HG03280 (cell line): ENCODE results near the gene SDR42E1.
"Not testable (repeated sequence)": the region's sequence is repeated elsewhere in the genome, so short reads cannot be mapped to it uniquely, and the experiment has no call there.

ENCODE experiments used
- ATAC-seq: cut with Tn5 transposase; IDR thresholded peaks from one replicate; pipeline ENCODE4 v1.9.1; 2021; ENCODE audit warnings: mild to moderate bottlenecking, moderate library complexity; ENCODE audit not compliant: unreplicated experiment

SDR42E1 gene

DNA sequence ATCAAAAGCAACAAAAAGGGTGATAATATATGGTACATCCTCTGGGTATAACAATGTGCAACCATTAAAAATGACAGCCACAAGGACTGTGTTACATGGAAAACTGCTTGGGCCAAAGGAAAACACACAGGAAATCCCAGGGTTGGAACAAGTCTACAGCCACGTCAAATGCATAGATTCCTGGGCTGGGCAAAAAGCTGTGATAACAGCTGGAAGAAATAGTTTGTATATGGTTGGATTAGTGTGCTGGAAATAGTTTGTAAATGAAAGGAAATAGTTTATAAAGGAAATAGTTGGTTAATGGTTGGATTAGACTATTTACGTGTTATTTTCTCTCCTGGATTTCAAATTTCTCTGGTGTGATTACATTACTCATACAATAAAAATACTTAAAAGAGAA is 26.4 kb upstream of the SDR42E1 start:
- ATAC-seq: no peak

DNA sequence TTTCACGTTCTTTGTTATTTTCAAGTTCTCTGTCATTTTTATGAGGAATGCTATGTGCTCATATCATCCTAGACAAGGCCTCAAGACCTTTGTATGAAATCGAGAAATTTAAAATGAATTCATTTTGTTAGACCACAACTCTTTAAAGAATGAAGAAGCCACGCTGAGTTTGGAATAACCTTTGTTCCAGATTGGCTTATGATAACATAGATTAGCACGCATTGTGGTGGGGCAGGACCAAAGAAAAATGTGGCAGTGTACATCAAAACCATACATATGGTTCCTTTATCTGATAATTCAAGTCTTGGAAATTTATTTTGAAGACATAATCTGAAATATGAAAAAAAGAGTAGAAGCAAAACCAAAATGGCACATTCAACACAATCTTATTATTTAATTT is 26.0 kb upstream of the SDR42E1 start:
- no peak for ATAC-seq

DNA sequence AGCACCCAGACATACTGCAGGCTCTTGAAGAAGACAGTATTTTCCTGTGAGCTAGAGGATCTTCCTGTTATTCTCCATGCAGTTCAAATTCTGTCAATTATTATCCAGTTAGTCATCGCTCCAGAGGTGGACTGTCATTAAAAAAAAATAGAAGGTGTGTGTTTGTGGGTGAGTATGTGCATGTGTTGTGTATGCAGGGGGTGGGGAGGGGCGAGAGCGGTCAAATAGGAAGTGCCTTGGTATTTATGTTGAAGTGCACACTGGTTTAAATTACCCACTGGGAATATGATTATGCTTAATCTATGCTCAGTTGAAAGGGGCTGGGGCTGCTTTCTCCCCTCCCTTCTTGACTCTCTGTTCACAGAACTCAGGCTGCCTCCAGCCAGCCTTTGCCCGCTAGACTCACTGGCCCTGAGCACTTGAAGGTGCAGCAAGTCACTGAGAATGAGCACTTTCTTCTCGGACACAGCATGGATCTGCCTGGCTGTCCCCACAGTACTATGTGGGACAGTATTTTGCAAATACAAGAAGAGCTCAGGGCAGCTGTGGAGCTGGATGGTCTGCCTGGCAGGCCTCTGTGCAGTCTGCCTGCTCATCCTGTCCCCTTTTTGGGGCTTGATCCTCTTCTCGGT is 23.8 kb upstream of the SDR42E1 start, which contains the start of gene HSD17B2:
Gene HSD17B2, plus strand, starts transcription at position 273 of the 632 bp plus-strand sequence. Its CDS starts 172 bp downstream, at position 445.
- no peak for ATAC-seq

DNA sequence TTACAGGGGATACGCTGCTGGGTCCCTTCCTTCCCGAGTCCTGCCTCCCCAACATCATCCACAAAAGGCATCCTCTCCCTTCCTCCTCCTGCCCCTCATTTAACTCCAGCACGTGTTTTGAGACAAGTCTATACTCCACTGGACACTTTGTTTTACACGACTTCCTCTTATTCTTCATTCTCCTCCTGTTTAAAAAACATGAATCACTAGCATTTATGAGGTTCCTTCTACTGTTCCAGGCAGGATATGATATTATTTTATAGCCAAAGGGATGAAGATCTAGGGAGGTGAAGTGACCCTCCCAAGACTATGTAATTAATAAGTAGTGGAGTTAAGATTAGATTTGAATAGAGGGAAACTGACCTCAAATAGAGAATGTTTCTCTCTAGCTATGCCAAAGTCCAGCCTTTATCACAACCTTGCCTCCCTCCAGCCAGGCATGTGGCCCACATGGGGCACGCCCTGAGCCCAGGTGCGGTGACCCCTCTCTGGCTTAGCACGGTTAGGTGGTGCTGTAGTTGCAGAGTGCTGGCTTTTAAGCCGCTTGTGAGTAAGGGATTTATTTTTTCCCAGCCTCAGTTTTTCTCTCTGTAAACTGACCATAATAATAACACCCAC is 22.5 kb upstream of the SDR42E1 start:
- no peak for ATAC-seq

DNA sequence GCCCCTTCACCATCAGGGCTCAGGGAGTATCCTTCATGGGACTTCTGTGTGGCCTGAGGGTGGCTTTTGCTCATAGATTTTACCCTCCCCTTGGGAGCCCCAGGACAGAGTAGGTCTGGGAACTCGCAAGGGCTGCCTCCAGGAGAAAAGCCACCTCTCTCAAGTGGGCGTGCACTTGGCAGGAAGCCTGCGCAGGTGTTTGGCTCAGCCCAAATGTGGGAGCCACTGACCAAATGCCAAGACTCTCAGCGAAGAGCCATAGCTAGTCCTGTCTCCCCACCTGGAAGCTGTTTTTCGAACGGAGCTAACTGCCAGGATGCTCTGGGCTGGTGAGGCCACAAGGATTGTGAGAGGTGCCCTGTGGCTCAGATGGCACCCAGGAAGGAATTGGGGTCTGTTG is 21.7 kb upstream of the SDR42E1 start:
- ATAC-seq: no peak

DNA sequence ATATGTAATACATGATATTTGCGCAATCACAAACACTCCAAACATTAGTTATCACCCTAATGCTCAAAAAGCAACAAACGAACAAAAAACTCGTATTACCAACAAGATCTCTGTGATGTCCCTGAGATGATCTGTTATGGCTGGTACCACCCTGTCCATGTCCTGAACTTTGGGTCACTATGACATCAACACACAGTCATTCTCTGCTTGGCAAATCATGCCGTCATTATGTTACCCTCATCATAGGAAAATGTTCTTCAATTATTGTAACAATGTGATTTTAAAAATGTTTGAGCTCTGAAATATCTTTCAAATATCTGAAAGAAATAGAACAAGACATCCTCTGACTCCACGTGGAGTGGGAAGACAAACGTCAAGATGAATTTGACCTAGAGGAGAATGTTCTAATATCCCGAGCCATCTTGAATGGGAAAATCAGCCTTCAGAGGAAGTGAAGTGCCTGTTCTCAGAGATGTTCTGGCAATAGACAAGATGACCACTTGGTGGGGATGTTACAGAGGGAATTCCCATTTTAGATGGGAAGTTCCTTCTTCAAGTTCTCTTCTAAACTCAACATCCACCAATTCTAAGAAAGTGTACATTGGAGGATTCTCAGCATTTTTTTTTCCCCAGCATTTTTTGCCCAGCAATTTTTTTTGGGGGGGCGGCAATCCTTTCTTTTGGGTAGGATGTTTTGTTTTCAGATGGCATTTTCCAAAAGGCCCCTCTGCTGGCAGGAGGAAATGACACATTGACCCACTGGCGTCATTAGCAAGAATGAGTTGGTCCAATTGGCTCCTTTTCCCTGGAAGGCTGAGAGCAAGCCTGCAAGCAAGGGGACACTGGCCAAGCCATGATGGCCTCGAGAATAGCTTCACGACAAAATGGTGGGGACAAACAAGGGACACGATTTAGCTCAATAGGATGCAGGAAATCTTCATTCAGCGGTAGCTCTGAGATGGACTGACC is 20.1 kb upstream of the SDR42E1 start:
- ATAC-seq: no peak

DNA sequence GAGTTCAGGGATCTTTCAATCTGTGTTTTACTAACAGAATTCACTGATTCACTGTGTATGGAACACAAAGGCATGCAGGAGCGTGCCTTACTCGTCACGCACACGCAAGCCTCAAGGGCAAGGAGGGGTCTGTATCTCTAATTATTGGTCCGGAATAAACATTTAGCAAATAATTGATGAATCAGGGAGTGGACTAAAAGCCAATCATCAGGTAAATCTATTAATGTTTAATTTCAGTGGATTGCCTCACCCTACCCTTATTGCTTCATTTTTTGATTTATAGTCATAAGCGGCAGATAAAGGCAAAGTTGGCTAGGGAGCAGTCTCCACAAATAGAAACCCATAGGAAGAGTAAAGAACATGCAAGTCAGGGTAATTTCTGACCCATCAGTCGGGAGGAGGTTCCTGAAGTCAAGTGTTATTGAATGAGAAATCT is 16.4 kb upstream of the SDR42E1 start:
- no peak for ATAC-seq

DNA sequence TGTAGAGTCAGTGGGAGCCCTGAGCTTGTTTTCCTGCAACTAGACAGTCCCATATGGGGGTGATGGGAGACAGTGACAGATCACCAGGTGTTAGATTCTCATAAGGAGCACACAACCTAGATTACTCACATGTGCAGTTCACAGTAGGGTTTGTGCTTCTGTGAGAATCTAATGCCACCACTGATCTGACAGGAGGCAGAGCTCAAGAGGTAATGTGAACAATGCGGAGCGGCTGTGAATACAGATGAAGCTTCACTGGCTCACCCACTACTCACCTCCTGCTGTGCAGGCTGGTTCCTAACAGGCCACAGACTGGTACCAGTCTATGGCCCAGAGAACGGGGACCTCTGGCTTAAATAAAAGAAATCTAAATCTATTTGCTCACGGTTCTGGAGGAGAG is 13.6 kb upstream of the SDR42E1 start:
- no peak for ATAC-seq

DNA sequence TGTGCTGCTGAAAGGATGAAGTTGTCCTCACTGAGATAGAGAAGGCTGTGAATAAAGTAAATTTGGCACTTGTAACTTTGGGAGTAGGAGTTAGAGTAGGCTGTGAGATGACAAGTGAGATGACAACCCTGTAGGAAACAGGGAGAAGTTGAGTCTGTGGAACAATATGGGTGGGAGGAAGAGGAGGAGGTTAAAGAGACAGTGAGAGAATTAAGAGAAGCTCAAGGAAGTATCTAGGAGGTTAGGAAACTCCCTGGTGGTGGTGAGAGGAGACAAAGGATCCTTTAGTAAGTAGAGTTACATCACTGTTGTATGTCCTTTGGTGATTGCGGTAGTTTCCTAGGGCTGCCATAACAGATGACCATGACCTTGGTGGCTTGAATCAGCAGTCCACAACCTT is 13.0 kb upstream of the SDR42E1 start:
- ATAC-seq: no peak

DNA sequence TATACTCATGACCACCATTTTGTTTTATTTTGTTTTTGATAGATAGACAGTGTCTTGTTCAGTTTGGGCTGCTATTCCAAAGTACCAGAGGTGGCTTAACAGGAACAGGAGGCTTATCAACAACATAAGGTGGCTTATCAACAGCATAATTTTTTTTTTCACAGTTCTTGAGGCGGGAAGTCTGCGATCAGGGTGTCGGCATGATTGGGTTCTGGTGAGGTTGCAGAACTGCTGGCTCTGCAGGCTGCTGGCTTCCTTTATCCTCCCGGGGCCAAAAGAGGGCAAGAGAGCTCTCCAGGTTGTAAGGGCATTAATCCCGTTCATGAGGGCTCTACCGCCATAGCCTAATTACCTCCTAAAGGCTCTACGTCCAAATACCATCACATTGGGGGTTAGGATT is 11.9 kb upstream of the SDR42E1 start:
- no peak for ATAC-seq

DNA sequence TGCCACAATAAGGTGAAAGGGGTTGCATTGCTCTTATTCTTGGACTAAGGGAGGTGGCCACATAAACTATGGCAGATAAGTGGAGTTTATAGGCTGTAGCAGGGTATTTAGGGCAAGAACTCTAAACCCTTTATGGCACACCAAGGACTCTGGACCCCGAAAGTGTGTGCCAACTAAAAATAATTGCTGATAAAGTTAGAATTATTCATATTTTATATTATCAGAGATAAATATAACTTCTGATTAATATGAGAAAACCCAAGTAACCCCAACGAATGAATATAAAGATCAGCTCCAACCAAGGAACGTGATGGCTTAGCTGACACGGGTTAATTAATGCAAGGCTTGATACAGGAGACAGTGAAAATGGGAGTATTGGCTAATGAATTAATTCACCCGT is 8.8 kb upstream of the SDR42E1 start:
- no peak for ATAC-seq

DNA sequence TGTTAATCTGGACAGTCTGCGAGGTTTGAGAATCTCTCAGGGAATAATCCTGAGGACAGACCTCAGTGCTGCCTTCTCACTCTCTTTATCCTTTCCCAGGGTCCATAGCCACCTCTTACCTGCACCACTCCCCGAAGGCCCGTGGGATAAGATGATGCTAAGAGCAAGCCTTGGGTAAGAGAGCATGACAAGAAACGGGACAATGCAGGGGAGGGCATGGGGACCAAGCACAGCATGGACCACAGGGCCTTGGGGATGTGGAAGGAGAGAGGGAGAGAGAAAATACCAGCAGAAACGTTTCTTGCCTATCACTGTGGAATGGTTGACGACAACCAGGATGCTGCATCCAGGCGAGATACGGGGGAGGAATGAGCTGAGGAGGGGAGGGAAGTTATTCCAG is 8.3 kb upstream of the SDR42E1 start:
- ATAC-seq: no peak

DNA sequence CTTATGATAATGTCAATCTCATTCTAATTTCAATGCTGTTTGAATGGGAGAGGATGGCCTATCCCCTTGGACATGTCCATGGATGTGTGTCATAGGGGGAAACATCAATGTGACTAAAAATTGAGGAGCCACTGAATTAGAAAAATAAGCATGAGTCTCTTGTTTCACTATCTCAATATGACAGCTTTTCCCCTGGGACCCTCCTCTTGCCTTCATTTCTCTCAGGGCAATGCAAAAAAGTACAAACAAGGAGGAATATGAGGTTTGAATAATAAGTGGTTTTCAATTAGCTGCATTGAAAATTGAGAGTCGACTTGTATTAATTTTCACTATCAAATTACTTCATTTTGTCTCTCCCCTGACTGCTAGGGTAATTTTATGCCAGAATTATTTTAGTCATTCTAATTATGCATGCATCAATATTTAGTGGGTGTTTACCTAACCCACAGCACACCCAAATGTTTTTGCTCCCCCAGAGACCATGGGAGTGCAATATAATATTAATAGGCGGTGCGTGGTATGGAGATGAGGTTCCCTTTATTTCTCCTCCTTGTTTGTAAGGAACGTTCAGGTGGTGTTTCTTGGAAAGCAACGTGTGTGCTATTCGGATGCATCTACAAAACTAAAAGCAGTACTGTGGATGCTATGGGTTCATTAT is 6.8 kb upstream of the SDR42E1 start:
- no peak for ATAC-seq

DNA sequence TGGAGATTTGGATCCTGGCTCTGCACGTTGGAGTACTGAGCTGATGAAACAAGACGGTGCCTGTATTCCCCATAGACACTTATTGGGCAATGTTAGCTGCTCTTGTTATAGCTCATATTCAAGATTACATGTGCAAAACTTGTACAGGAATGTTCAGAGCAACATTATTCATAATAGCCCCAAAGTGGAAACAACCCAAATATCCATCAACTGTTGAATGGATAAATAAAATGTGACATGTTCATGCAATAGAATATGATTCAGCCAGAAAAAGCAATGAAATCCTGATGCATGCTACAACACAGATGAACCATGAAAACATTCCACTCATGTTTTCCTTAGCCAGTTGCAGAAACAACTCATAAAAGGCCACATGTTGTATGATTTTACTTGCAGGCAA is 5.7 kb upstream of the SDR42E1 start:
- ATAC-seq: no peak

DNA sequence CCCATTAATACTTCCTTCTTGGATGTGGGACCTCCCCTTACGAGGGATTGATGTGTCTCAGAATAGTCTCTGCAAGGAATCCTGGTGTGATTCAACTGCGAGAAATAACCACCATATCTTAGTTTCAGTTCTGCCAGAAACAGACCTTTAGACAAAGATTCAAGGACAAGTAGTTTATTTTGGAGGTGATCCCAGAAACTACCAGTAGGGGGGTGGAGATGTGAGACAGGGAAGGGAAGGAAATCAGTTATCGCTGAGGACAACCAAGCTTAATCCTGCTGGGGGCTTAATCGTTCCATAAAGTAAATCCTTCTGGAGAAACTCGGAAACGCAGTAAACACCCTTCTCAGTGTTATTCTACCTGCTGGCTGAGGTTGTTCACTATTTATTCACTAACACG is 5.0 kb upstream of the SDR42E1 start:
- no peak for ATAC-seq

DNA sequence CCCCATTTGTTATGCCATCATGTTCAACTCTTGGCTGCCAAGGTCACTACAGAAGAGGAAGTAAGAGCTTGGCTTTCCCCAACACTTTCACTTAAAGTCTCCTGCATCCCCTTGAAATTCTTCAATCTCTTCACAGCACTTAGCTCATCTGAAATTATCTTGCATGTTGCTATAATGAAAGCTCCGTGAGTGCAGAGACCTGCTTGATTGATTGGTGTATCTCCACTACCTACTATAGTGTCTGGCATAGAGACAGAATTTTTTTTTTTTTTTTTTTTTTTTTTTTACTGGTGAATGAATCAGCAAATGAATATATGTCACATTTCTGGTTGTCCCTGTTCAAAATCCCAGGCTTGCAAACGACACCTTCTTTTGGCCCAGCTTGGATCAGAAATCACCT is 1.9 kb upstream of the SDR42E1 start:
- ATAC-seq: no peak

DNA sequence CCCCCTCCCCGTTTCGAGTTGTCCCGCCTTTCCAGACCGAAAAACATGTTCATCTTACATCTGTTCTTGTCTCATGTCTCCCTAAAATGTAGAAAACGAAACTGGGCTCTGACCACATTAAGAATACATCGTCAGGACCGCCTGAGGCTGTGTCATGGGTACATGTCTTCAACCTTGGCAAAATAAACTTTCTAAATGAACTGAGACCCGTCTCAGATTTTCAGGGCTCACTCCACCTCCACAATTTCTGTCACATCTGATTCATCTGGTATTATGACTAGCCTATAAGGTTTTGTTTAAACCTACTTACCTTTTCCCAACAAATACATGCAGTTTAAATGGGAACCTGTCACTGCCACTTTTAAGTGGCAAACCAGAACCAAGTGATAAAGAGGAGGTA is 621 bp downstream of the SDR42E1 start:
- ATAC-seq: no peak

DNA sequence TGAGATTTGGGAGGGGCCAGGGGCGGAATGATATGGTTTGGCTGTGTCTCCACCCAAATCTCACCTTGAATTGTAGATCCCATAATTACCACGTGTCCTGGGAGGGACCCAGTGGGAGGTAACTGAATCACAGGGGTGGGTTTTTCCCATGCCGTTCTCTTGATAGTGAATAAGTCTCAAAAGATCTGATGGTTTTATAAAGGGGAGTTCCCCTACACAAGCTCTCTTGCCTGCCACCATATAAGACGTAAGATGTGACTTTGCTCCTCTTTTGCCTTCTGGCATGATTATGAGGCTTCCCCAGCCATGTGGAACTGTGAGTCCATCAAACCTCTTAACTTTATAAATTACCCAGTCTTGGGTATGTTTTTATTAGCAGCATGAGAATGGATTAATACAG is 1.5 kb downstream of the SDR42E1 start:
- ATAC-seq: not testable (repeated sequence)

DNA sequence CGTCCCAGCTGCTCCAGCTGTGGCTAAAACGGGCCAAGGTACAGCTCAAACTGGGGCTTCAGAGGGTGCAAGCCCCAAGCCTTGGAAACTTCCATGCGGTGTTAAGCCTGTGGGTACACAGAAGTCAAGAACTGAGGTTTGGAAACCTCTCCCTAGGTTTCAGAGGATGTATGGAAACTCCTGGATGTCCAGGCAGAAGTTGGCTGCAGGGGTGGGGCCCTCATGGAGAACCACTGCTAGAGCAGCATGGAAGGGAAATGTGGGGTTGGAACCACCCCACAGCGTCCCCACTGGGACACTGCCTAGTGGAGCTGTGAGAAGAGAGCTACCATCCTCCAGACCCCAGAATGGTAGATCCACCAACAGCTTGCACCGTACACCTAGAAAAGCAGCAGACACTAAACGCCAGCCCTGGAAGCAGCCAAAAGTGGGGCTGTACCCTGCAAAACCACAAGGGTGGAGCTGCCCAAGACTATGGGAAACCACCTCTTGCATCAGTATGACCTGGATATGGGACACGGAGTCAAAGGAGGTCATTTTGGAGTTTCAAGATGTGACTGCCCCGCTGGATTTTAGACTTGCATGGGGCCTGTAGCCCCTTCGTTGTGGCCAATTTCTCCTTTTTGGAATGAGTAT is 2.2 kb downstream of the SDR42E1 start:
- ATAC-seq: no peak

DNA sequence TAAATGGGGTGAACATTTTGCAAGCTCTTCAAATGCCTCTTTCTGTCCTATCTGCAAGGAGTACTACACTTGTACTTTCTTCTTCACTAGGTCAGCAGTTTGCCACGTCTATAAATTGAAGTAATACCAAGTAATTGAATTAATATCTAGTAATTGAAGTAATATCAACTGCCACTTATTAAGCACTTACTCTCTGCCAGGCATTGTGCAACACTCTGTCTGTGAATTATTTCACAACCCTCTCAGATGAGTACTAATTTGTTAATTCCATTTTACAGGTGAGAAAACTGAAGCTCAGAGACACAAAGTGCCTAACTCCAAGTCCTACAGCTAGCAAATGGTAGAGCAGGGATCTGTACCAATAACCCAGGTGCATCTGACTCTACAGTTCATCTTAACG is 4.1 kb downstream of the SDR42E1 start:
- no peak for ATAC-seq

DNA sequence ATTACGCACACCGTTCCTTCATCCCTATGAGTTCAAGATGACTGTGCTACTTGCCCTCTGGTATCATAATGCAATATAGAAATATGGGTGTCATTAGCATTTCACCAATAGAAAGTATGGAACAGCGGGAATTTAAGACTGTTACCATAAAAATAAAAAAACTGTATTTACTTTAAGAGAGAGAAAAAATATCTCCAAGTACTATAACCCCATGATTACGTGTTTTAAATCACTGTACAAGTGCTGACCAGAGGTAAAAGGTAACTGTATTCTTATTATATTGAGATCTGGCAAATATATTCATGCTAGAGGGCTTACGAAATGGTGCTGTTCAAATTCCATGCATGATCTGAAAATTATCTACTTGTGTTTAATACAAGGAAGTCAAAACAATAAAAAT is 5.2 kb downstream of the SDR42E1 start:
- no peak for ATAC-seq
